DND-41 (cell line): ENCODE data around the gene TEX26.

Source experiments
- ATAC-seq: fragments of 200-7000 bp; cut with Tn5 transposase; 3 replicates; pipeline ENCODE4 v1.9.1; 2021; ENCODE audit warnings: low read depth; ENCODE audit not compliant: insufficient read depth
- DNase-seq: peaks from one replicate; pipeline ENCODE4 v3.0.0-alpha.2; 2020
- H2AFZ ChIP-seq: 2 replicates; pipeline ENCODE4 v1.6.0; 2012; ENCODE audit warnings: low read depth, low read length
- H3K27ac ChIP-seq: 2 replicates; pipeline ENCODE4 v1.5.1; 2012; ENCODE audit warnings: low read length, inconsistent platforms
- H3K27me3 ChIP-seq: fragments of 200-600 bp; sonication (generic); 2 replicates; pipeline ENCODE4 v1.6.0; 2012; ENCODE audit warnings: low read length, mild to moderate bottlenecking, inconsistent platforms; ENCODE audit not compliant: insufficient read depth, poor library complexity
- H3K36me3 ChIP-seq: 2 replicates; pipeline ENCODE4 v1.5.1; 2012; ENCODE audit warnings: low read length, inconsistent platforms; ENCODE audit not compliant: insufficient read depth
- H3K4me1 ChIP-seq: 2 replicates; pipeline ENCODE4 v1.5.1; 2012; ENCODE audit warnings: mild to moderate bottlenecking, low read length; ENCODE audit not compliant: insufficient read depth
- H3K4me2 ChIP-seq: 2 replicates; pipeline ENCODE4 v1.6.0; 2012; ENCODE audit warnings: mild to moderate bottlenecking, moderate library complexity, low read length, inconsistent platforms; ENCODE audit not compliant: insufficient read depth
- H3K4me3 ChIP-seq, 2 experiments: fragments of 200-600 bp in 1 of 2; shearing (Covaris generic) in 1 of 2; 2 replicates each; pipeline ENCODE4 v1.5.1; 2012 to 2016; ENCODE audit warnings: inconsistent platforms in 2 of 2, low read length in 2 of 2, mild to moderate bottlenecking in 2 of 2, low read depth in 1 of 2, moderate library complexity in 1 of 2
- H3K79me2 ChIP-seq: 2 replicates; pipeline ENCODE4 v1.6.0; 2012; ENCODE audit warnings: low read length, inconsistent platforms; ENCODE audit not compliant: insufficient read depth
- H3K9ac ChIP-seq: 2 replicates; pipeline ENCODE4 v1.6.0; 2012; ENCODE audit warnings: low read depth, mild to moderate bottlenecking, inconsistent platforms, low read length, moderate library complexity
- H3K9me3 ChIP-seq: 2 replicates; pipeline ENCODE4 v1.5.1; 2012; ENCODE audit warnings: low read length, moderate library complexity, mild to moderate bottlenecking, inconsistent platforms; ENCODE audit not compliant: insufficient read depth, severe bottlenecking
- H4K20me1 ChIP-seq: 2 replicates; pipeline ENCODE4 v1.6.0; 2012; ENCODE audit warnings: low read length; ENCODE audit not compliant: insufficient read depth
- EZH2 ChIP-seq: IDR thresholded peaks from 3 replicates; pipeline ENCODE4 v1.6.1; 2012; ENCODE audit warnings: borderline replicate concordance, low read depth, mild to moderate bottlenecking, moderate library complexity, low read length, inconsistent platforms; ENCODE audit not compliant: severe bottlenecking
- TF ChIP-seq, protein P1 (sequence below): IDR thresholded peaks from 2 replicates; pipeline ENCODE4 v1.5.1; 2012; ENCODE audit warnings: borderline replicate concordance, low read length, moderate library complexity, mild to moderate bottlenecking; ENCODE audit not compliant: poor library complexity, severe bottlenecking; ENCODE audit errors: extremely low read depth

Gene TEX26

DNA sequence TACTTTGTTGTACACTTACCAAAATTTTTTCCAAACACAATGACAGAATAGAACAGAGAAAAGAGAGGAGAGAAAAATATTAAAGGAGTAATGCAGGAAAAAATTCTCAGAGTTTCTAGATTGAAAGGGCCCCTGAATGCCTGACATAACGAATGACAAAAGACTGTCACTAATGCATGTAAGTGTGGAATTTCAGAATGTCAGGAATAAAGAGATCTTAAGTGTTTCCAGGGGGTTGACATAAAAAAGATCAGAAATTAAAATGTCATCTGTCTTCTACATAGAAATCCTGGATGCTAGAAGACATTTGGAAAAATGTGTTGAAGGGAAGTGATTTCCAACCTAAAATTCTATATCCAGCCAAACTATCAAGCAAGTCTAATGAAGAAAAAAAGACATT is 27.2 kb downstream of the TEX26 start:
- no peak for TF ChIP-seq EZH2
- TF ChIP-seq, protein P1, sequence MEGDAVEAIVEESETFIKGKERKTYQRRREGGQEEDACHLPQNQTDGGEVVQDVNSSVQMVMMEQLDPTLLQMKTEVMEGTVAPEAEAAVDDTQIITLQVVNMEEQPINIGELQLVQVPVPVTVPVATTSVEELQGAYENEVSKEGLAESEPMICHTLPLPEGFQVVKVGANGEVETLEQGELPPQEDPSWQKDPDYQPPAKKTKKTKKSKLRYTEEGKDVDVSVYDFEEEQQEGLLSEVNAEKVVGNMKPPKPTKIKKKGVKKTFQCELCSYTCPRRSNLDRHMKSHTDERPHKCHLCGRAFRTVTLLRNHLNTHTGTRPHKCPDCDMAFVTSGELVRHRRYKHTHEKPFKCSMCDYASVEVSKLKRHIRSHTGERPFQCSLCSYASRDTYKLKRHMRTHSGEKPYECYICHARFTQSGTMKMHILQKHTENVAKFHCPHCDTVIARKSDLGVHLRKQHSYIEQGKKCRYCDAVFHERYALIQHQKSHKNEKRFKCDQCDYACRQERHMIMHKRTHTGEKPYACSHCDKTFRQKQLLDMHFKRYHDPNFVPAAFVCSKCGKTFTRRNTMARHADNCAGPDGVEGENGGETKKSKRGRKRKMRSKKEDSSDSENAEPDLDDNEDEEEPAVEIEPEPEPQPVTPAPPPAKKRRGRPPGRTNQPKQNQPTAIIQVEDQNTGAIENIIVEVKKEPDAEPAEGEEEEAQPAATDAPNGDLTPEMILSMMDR, result no peak
- H2AFZ ChIP-seq, result no peak overlapping the region
- no peak overlapping the region for H3K27ac ChIP-seq
- H3K79me2 ChIP-seq, result no peaks in the 10 kb centered on the region
- peaks cover 14% of the 10 kb centered on the region for H3K27me3 ChIP-seq
- H4K20me1 ChIP-seq, result no peaks in the 10 kb centered on the region
- no peaks in the 10 kb centered on the region for H3K36me3 ChIP-seq
- ATAC-seq (no peak), DNase-seq (no peak)
- no peak overlapping the region for H3K9ac ChIP-seq
- H3K4me3 ChIP-seq, result no peak overlapping the region
- no peaks in the 10 kb centered on the region for H3K4me1 ChIP-seq
- H3K9me3 ChIP-seq, result no peaks in the 10 kb centered on the region
- H3K4me2 ChIP-seq, result no peak overlapping the region

DNA sequence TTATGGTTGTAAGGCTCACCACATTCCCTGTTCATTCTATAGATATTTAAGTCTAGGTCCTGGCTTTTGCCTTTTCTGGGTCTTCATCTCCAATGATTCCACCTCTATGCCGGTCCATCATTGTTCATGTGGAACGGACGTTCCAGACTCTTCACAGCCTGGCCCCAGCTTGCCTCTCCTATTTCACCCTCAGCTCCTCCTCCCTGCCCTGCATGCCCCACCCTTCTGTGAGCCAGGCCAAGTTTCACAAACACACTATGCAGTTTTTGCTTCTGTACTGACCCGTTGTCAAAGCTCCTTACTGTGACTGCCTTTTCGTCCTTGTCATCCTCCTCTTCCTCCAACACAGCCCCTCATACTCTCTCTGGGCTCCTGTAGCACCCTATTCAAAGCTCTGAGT is 31.3 kb downstream of the TEX26 start:
- peaks cover 13% of the 10 kb centered on the region for H3K27me3 ChIP-seq
- no peak overlapping the region for H3K27ac ChIP-seq
- no peak overlapping the region for H3K4me3 ChIP-seq
- H4K20me1 ChIP-seq, result no peaks in the 10 kb centered on the region
- no peak for ATAC-seq
- no peak overlapping the region for H2AFZ ChIP-seq
- H3K4me1 ChIP-seq, result no peaks in the 10 kb centered on the region
- DNase-seq, result no peak
- no peak overlapping the region for H3K4me2 ChIP-seq
- H3K9me3 ChIP-seq, result no peaks in the 10 kb centered on the region
- no peak overlapping the region for H3K9ac ChIP-seq
- H3K79me2 ChIP-seq, result no peaks in the 10 kb centered on the region
- H3K36me3 ChIP-seq, result no peaks in the 10 kb centered on the region
- TF ChIP-seq EZH2, result no peak
- TF ChIP-seq, protein P1, result no peak

DNA sequence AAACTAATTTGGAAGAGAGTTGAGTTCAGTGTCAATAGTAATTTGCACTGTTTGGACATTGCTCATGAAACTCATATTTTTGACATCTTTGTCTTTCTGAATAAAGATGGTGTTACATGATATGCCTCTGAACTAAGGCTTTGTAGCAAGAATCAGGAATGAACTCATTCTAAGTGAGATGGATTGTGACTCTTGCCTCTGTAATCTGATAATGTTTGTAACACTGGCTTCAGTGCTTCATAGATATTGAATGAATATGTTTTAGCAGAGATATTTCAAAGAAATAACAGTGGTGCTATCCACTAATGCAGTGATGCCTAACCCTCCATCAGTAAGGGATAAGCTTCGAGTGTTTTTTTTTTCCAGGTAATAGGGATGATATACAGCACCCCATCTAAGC is 32.9 kb downstream of the TEX26 start:
- Histone ChIP-seq H2AFZ (no peak overlapping the region), H3K27ac (no peak overlapping the region), H4K20me1 (no peaks in the 10 kb centered on the region), H3K4me2 (no peak overlapping the region), H3K27me3 (peaks cover 17% of the 10 kb centered on the region), H3K36me3 (no peaks in the 10 kb centered on the region), H3K79me2 (no peaks in the 10 kb centered on the region), H3K9me3 (no peaks in the 10 kb centered on the region), H3K4me3 (no peak overlapping the region), H3K4me1 (no peaks in the 10 kb centered on the region), H3K9ac (no peak overlapping the region)
- ATAC-seq (no peak), DNase-seq (no peak)
- TF ChIP-seq, protein P1, result no peak
- TF ChIP-seq EZH2, result no peak

DNA sequence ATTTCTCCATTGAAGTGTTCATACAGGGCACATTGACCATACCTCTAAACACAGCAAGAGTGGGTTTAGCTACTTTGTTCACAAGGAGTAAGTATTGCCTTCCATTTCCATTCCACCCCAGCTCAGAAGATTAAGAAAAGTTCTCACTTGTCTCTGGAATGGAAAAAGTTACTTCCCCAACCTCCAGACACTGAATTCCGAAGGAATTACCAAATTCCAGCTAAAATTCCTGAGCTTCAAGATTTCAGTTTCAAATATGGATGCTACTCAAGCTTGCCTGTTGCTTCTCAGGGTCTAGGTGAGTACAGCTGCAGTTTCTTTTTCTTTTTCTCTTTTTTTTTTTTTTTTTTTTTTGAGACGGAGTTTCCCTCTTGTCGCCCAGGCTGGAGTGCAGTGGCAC is 33.6 kb downstream of the TEX26 start:
- Histone ChIP-seq H2AFZ (no peak overlapping the region), H3K36me3 (no peaks in the 10 kb centered on the region), H4K20me1 (no peaks in the 10 kb centered on the region), H3K4me1 (no peaks in the 10 kb centered on the region), H3K4me3 (no peak overlapping the region), H3K79me2 (no peaks in the 10 kb centered on the region), H3K27me3 (peaks cover 17% of the 10 kb centered on the region), H3K9ac (no peak overlapping the region), H3K9me3 (no peaks in the 10 kb centered on the region), H3K4me2 (no peak overlapping the region), H3K27ac (no peak overlapping the region)
- ATAC-seq (no peak), DNase-seq (no peak)
- TF ChIP-seq EZH2, result no peak
- TF ChIP-seq, protein P1, result no peak
